ENCODE data around the gene CD81.

Gene CD81

GRCh38 chr11:2404735-2405196, 27.7 kb downstream of the CD81 start:
- no peak for DNase-seq (ENCODE audit: low read depth in 2 of 2)

DNA sequence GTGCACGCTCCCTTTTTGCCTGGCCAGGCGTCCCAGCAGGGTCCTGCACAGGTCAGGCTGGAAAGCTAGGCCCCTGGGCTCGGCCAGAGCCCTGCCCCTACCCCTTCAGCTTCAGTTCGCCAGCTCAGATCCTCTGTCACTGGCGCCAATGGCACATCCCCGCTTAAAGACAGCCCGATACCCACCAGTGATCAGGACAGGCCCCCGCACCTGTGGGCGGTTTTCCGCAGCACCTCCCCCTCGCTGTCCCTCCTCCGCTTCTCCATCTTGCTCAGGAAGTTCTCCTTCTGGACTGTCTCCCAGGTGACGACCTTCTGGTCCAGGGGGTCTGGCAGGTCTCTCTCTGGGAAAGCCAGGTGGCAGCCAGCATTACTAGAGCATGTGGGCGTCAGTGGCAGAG, 29.3 kb downstream of the CD81 start:
- no peak for DNase-seq (ENCODE audit: low read depth in 2 of 2)

DNA sequence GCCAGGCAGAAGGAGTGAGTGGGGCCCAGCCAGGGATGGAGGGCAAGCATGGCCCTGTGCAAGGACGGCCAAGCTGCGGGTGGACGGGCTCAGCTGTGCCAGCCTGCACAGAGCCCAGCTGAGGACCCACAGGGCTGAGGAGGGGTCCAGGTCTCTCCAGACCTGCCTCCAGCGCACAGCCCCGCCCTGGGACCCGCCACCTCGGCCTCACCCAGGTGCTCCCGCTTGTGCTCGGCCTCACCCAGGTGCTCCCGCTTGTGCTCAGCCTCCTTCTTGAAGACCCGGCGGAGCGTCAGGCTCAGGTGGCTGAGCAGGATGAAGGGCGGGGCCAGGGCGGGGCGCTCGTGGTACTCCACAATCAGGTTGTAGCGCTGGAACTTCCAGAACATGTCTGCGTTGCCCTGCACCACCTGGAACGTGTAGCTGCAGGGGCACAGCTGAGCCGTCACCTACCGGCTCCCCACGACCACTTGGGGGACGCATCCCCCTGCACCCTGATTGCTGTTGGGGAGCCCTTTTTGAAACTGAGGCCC, 29.8 kb downstream of the CD81 start:
- DNase-seq (ENCODE audit: low read depth in 2 of 2), result no peak

- DNase-seq (ENCODE audit: low read depth in 2 of 2), result no peak
These were observed 31.6 kb downstream of the CD81 start for GRCh38 chr11:2408671-2409070.

DNA sequence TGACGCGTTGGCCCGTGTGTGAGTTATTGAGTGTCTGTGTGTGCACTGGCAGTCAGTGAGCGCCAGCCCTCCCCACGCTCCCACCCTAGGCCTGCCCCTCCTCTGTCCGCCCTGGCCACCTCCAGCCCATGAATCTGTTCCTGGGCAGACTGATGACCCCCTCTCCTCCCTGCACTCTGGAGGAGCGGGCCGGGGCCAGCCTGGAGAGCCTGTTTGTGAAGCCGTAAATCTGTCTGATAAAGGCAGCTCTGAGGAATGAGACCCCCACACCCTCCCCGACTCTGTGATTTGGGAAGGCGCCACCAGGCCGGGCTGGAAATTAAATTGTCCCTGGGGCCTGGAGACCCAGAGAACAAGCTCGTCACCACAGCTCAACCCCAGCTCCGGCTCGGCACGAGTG, 32.0 kb downstream of the CD81 start:
- no peak for DNase-seq (ENCODE audit: low read depth in 2 of 2)

DNA sequence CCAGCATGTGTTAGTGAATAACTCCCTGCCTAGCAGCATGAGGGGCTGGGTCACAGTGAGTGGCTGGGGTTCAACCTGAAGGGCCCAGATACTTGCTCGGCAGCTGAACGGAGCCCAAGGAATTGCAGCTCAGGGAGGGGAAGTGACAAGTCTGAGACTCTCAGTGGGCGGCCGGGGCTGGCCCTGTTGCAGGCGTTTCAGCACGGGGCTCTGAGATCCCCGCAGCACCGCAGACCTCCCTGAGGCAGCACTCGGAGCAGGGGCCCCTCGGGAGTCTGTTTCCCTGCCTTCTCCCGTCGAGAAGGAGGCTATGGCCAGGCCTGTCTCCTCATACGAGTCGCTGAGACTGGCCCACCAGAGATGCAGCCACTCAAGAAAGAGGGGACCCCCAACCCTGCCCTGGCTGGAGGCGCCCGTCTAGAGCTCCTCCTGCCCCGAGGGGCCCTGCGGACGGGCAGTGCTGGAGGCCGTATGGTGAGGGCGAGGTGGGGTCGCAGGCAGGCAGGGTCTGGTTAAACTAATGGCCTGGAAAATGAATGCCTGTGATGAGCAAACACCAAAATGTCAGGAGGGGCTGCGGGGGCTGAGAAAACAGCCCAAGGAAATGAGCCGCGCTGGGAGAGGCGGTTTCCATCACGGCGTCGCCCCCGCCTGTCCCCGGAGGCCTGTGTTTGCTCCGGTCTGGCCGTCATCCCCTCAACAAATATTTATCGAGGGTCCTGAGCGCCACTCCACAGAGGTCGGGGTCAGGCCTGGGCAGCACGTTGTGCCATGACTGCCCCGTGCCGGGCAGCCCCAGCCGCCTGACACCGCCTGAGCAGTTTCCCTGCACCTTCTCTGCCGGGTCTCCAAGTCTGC, 32.7 kb downstream of the CD81 start:
- no peak for DNase-seq (ENCODE audit: low read depth in 2 of 2)

- DNase-seq (ENCODE audit: low read depth in 2 of 2), result no peak
These were observed 33.5 kb downstream of the CD81 start for GRCh38 chr11:2410616-2411015.

GRCh38 chr11:2411446-2412305, 34.6 kb downstream of the CD81 start:
- DNase-seq (ENCODE audit: low read depth in 2 of 2), result no peak

GRCh38 chr11:2412323-2412722, 35.2 kb downstream of the CD81 start:
- no peak for DNase-seq (ENCODE audit: low read depth in 2 of 2)

- DNase-seq (ENCODE audit: low read depth in 2 of 2), result no peak
These were observed 36.9 kb downstream of the CD81 start for GRCh38 chr11:2413742-2414579.

DNA sequence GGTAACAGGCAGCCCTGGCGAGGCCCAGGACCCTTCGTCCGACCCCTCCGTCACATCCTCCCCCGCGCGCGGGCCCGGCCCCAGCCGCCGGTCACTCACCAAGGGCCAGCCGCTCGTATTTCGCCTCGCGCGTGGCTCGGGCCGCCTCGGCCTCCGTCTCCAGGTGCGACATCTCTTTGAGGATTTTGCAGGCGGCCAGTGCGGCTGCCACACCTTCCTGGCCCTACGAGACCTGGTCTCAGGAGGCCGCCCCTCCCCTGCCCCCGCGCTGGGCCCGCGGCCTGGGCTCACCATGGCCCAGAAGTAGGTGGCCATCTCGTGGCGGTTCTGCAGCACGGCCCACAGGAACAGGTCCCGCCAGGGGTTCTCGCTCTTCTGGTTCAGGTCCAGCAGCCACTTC, 37.5 kb downstream of the CD81 start:
- no peak for DNase-seq (ENCODE audit: low read depth in 2 of 2)

GRCh38 chr11:2415171-2415570, 38.1 kb downstream of the CD81 start:
- DNase-seq (ENCODE audit: low read depth in 2 of 2), result no peak

DNA sequence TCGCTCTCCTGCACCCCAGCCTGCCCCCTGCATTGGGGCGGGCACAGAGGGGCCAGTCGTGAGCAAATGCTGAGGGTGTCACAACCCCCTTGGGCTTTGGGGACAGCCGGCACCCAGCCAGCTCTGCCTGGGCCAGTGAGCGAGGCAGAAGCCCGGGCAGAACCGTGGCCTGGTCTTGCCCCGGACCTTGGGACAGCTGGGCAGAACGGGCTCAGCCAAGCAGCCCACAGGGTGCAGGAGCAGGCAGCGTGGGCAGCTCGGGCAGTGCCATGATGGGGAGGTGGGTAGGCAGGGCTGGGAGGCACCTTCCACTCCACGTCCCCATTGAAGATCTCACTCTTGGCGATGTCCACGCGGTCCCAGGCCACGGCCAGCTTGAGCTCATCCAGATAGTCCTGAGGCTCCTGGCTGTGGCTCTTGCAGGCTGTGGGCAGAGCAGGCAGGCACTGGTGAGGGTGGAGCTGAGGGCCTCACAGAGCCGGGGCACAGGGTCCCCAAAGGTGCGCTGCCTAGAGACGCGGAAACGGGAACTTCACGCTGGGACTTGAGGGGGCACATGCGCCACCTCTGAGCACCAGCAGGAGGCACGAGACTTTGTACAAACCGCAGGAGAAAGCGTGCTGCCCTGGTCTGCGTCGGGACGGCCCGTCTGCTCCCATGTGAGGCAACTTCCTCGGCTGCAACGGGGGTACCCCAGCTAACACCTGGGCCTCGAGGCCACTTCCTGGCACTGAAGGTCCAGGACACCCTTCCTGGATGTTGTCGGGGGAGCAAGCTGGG, 38.7 kb downstream of the CD81 start:
- DNase-seq (ENCODE audit: low read depth in 2 of 2), result no peak

- DNase-seq (ENCODE audit: low read depth in 2 of 2), result no peak
These were observed 39.7 kb downstream of the CD81 start for GRCh38 chr11:2416765-2417164.

- DNase-seq (ENCODE audit: low read depth in 2 of 2), result no peak
These were observed 41.0 kb downstream of the CD81 start for GRCh38 chr11:2417856-2418692.

GRCh38 chr11:2418693-2419360, 41.7 kb downstream of the CD81 start:
- DNase-seq (ENCODE audit: low read depth in 2 of 2), result no peak

DNA sequence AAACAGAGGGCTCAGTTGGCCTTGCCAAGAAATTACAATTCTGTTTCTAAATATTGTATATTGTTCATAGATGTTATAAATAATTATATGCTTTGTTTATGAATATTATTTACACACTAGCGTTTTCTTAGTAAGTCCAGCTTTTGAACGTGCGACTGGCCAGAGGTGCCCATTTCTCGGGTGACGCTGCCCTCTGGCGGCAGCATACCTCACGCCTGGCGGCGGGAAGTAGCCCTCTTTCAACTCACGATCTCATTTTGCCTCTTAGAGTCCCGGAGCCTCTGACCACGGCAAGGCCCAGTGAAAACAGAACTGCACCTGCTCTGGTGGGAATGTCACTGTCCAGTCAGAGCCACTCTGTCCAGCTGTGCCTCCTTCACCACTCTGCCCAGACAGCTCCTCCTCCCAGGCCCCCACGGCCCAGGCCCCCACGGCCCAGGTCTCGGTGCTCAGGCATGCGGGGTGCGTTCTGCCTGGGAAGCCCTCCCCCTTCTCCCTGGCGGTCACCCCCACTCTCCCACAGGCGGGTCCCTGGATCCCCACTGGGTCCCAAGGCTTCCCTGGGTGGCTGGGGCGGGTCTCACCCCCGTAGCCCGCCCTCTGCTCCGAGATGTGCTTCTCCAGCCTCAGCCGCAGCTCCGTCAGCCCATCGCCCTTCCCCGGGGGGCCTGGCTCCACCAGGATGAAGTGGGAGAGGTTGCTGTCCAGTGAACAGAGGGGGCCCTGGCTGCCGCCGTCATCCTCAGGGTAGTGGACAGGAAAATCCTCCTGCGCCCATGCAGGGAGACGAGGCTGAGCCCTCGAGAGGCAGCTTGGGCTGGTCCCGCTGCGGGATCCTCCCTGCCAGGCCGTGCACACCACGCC, 42.8 kb downstream of the CD81 start:
- DNase-seq (ENCODE audit: low read depth in 2 of 2), result no peak

DNA sequence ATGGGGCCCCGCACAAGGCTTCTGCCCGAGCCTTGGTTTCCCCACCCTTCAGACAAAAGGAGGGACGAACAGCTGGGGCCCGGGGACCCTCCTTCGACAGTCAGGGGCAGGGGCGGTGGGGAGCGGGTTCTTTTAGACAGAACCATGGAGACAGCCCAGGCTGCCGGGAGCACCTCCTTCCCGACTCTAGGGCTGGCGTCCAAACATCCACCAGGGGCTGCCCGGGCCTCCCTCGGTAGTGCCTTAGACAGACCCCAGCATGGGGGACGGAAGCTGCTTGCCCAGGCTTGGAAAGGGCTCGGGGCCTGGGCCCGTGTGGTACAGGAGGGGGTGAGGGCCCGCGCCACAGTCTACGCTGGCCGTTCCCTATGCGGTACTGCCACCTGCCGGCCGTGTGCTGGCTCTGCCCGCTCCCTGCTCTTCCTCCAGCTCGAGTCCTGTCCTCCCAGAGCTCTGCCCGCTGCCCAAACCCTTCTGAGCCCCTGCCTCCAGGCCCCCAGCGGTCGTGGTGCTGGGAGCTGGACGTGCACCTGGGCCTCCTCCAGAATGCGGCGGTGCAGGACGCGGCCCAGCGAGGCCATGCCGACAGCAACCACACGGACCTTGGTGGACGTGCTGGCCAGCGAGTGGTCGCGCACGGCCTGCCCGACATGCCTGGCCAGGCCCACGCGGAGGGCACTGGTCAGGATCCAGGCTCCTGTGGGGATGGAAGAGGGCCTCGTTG, 43.6 kb downstream of the CD81 start:
- DNase-seq (ENCODE audit: low read depth in 2 of 2), result peak; percentile 32 to 41

Measured in activated CD8-positive, alpha-beta memory T cell treated with anti-CD3 and anti-CD28 coated beads for 4 hours (primary cell).